Tibial artery (tissue), 4 donors: ENCODE data around the gene DST.

Experiments
- DNase-seq, 2 donors: peaks; one replicate each; pipeline ENCODE4 v3.0.0-alpha.2; 2019
- H3K27ac ChIP-seq, 2 donors: fragments of 200-600 bp; sonication (generic) in 1 of 2; 1 replicate in 1 of 2; 2 replicates in 1 of 2; pipeline ENCODE4 v1.5.1; 2018 to 2019; ENCODE audit warnings: mild to moderate bottlenecking in 1 of 2
- H3K27me3 ChIP-seq, 2 donors: fragments of 200-600 bp; sonication (generic) in 1 of 2; one replicate each; pipeline versions ENCODE4 v1.5.1 to v1.6.0; 2016 to 2019
- H3K36me3 ChIP-seq, 3 donors: fragments of 200-600 bp; sonication (generic) in 2 of 3; one replicate each; pipeline ENCODE4 v1.5.1; 2016 to 2019; ENCODE audit warnings: mild to moderate bottlenecking in 2 of 3
- H3K4me1 ChIP-seq, 4 donors: fragments of 200-600 bp; sonication (generic) in 2 of 4; 1 replicate in 3 of 4; 2 replicates in 1 of 4; pipeline ENCODE4 v1.5.1; 2016 to 2019
- H3K4me3 ChIP-seq, 2 donors: fragments of 200-600 bp; sonication (generic) in 1 of 2; 1 replicate in 1 of 2; 2 replicates in 1 of 2; pipeline ENCODE4 v1.5.1; 2018 to 2019; ENCODE audit warnings: mild to moderate bottlenecking in 2 of 2
- H3K9me3 ChIP-seq, 3 donors: fragments of 200-600 bp; sonication (generic) in 1 of 3; one replicate each; pipeline ENCODE4 v1.5.1; 2016 to 2019
- CTCF ChIP-seq, 2 experiments: fragments of 200-600 bp in 1 of 2; fragments of 450-650 bp in 1 of 2; IDR thresholded peaks; one replicate each; pipeline ENCODE4 v1.5.1; 2017 to 2019; ENCODE audit warnings: antibody characterized with exemption in 2 of 2, mild to moderate bottlenecking in 1 of 2, moderate library complexity in 1 of 2
- intact Hi-C: fragments of 100-400 bp; cut with DNase I; formaldehyde crosslinking; loops from one replicate; pipeline ENCODE4 v1.15.0; 2023; ENCODE audit warnings: low total_unique reads

Gene DST

GRCh38 chr6:56685102-56685733, 42.5 kb upstream of the DST start:
- TF ChIP-seq CTCF (IDR thresholded peaks at IDR 0.05) = no peak
- no peaks in the 10 kb centered on the region for H3K9me3 ChIP-seq
- intact Hi-C loops = no loop called here
- H3K27ac ChIP-seq = peak overlapping the region; percentile 67 to 76
- no peaks in the 10 kb centered on the region for H3K36me3 ChIP-seq
- DNase-seq = no peak
- H3K27me3 ChIP-seq = no peaks in the 10 kb centered on the region
- H3K4me1 ChIP-seq = peaks cover 0 to 89% (median 41%) of the 10 kb centered on the region in 4 donors
- no peak overlapping the region for H3K4me3 ChIP-seq

- no peak for TF ChIP-seq CTCF (IDR thresholded peaks at IDR 0.05)
- no peak for DNase-seq
- no peaks in the 10 kb centered on the region for H3K36me3 ChIP-seq
- intact Hi-C loops = no loop called here
- H3K4me1 ChIP-seq = peaks cover 0 to 82% (median 38%) of the 10 kb centered on the region in 4 donors
- no peaks in the 10 kb centered on the region for H3K27me3 ChIP-seq
- no peak overlapping the region for H3K4me3 ChIP-seq
- peak overlapping the region; percentile 67 to 76 for H3K27ac ChIP-seq
- H3K9me3 ChIP-seq = no peaks in the 10 kb centered on the region
These were observed 41.8 kb upstream of the DST start for GRCh38 chr6:56684342-56685101.

- peaks cover 0 to 76% (median 37%) of the 10 kb centered on the region in 4 donors for H3K4me1 ChIP-seq
- H3K36me3 ChIP-seq = no peaks in the 10 kb centered on the region
- no peak for TF ChIP-seq CTCF (IDR thresholded peaks at IDR 0.05)
- DNase-seq = peak; percentile 66 to 79
- no peaks in the 10 kb centered on the region for H3K27me3 ChIP-seq
- peak overlapping the region; percentile 67 to 76 for H3K27ac ChIP-seq
- no peaks in the 10 kb centered on the region for H3K9me3 ChIP-seq
- intact Hi-C loops = no loop called here
- H3K4me3 ChIP-seq = no peak overlapping the region
These were observed 41.2 kb upstream of the DST start for GRCh38 chr6:56683882-56684281.

GRCh38 chr6:56682635-56683034, 39.9 kb upstream of the DST start:
- DNase-seq = no peak
- no peak for TF ChIP-seq CTCF (IDR thresholded peaks at IDR 0.05)
- Histone ChIP-seq H3K9me3 (no peaks in the 10 kb centered on the region), H3K27me3 (no peaks in the 10 kb centered on the region), H3K36me3 (no peaks in the 10 kb centered on the region), H3K4me3 (no peak overlapping the region), H3K27ac (peak overlapping the region; percentile 67 to 76), H3K4me1 (peaks cover 0 to 67% (median 33%) of the 10 kb centered on the region in 4 donors)
- intact Hi-C loops = no loop called here

- TF ChIP-seq CTCF (IDR thresholded peaks at IDR 0.05) = no peak
- intact Hi-C loops = loop anchor here (10.0 kb wide), 1 partner anchor 313 kb away; no protein-coding TSS in a partner anchor
- Histone ChIP-seq H3K4me1 (peaks cover 0 to 32% (median 7%) of the 10 kb centered on the region in 4 donors), H3K27ac (no peak overlapping the region), H3K9me3 (no peaks in the 10 kb centered on the region), H3K27me3 (no peaks in the 10 kb centered on the region), H3K36me3 (no peaks in the 10 kb centered on the region), H3K4me3 (no peak overlapping the region)
- DNase-seq = no peak
These were observed 34.9 kb upstream of the DST start for GRCh38 chr6:56677559-56677958.
